ENCODE results near the gene SLC22A15. TPM values are rescaled to one million over a fixed set of nuclear protein-coding genes. Genes with fewer than 3 reads are reported as not detected.
A peak's percentile ranks its signal among the peaks of the same experiment; 100 is the strongest.

Gene SLC22A15
- total RNA-seq, 2 donors from 2014 or later, result 8.3 to 15.6 TPM

DNA sequence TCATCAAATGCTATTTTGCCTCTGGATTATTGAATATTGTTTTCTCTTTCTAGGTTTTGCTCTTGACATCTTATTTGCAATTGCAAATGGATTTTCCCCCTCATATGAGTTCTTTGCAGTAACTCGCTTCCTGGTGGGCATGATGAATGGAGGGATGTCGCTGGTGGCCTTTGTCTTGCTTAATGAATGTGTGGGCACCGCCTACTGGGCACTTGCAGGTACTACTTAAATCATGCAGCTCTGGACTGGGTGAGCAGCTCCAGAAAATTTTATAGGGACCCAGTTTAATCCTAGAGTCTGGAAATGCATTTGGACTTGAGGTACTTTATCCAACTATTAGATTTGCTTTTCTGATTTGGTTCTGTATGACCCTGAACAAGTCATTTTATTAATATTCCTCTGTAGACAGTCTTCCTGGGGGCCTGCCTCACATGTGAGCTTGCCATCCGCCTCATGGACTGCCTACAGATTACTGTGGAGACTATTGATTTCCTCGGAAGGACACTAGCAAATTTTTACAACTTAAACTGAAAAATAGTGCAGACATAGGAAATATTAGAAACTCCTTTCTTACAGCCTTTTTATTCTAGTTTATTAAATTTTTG lies 44.5 kb downstream of the SLC22A15 start:
- Histone ChIP-seq H3K27me3 (ENCODE audit: control insufficient read depth, insufficient read depth, low read length, poor library complexity, severe bottlenecking) (no peaks in the 10 kb centered on the region), H3K4me1 (ENCODE audit: control insufficient read depth, insufficient read depth, low read length) (no peaks in the 10 kb centered on the region), H3K27ac (ENCODE audit: low read depth, low read length) (no peak overlapping the region), H3K36me3 (ENCODE audit: control insufficient read depth, insufficient read depth, low read length) (peaks cover 51% of the 10 kb centered on the region), H3K4me3 (ENCODE audit: low read length) (no peak overlapping the region), H3K9ac (ENCODE audit: extremely low read depth, low read length, poor library complexity, severe bottlenecking) (no peak overlapping the region), H3K9me3 (ENCODE audit: control insufficient read depth, low read length) (peaks cover 5% of the 10 kb centered on the region)
- no peak overlapping the region for H3K27ac Mint-ChIP-seq
- H3K27me3 Mint-ChIP-seq (ENCODE audit: insufficient read depth), result no peaks in the 10 kb centered on the region
- peaks cover 1% of the 10 kb centered on the region for H3K4me1 Mint-ChIP-seq
- DNase-seq, result peak; percentile 88
- TF ChIP-seq, protein P1, sequence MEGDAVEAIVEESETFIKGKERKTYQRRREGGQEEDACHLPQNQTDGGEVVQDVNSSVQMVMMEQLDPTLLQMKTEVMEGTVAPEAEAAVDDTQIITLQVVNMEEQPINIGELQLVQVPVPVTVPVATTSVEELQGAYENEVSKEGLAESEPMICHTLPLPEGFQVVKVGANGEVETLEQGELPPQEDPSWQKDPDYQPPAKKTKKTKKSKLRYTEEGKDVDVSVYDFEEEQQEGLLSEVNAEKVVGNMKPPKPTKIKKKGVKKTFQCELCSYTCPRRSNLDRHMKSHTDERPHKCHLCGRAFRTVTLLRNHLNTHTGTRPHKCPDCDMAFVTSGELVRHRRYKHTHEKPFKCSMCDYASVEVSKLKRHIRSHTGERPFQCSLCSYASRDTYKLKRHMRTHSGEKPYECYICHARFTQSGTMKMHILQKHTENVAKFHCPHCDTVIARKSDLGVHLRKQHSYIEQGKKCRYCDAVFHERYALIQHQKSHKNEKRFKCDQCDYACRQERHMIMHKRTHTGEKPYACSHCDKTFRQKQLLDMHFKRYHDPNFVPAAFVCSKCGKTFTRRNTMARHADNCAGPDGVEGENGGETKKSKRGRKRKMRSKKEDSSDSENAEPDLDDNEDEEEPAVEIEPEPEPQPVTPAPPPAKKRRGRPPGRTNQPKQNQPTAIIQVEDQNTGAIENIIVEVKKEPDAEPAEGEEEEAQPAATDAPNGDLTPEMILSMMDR (conservative IDR thresholded peaks at IDR 0.05), result peak; percentile 84
- 65 to 100% methylated on average over 1 to 5 of the region's 5 CpGs for WGBS, 2 experiments (ENCODE audit: insufficient coverage in 1 of 2, insufficient read length in 1 of 2)
- no peak overlapping the region for H3K4me3 Mint-ChIP-seq
- peaks cover 2% of the 10 kb centered on the region for H3K9me3 Mint-ChIP-seq
- peaks cover 49% of the 10 kb centered on the region for H3K36me3 Mint-ChIP-seq (ENCODE audit: low read depth)

DNA sequence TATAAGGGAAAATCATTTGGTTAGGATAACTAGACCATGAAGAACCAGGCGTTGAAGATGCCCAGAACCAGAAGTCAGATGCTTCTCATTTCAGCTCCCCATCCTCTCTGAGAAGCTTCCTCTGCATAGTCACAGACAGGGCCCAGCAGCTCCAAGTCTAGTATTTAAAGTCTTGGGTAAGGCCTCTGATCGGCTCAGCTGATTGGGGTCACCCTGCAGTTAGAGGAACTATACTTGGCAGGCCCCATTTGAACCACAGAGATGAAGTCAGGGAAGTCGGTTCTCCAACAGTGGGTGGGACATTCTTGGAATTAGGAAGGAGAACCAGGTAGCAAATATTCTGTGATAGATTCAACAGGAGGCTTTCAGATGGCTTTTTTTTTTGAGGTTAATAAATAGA lies 48.3 kb downstream of the SLC22A15 start:
- Histone ChIP-seq H3K9me3 (ENCODE audit: control insufficient read depth, low read length) (peaks cover 4% of the 10 kb centered on the region), H3K4me1 (ENCODE audit: control insufficient read depth, insufficient read depth, low read length) (no peaks in the 10 kb centered on the region), H3K36me3 (ENCODE audit: control insufficient read depth, insufficient read depth, low read length) (peaks cover 58% of the 10 kb centered on the region), H3K27me3 (ENCODE audit: control insufficient read depth, insufficient read depth, low read length, poor library complexity, severe bottlenecking) (no peaks in the 10 kb centered on the region), H3K9ac (ENCODE audit: extremely low read depth, low read length, poor library complexity, severe bottlenecking) (no peak overlapping the region), H3K27ac (ENCODE audit: low read depth, low read length) (no peak overlapping the region), H3K4me3 (ENCODE audit: low read length) (no peak overlapping the region)
- Mint-ChIP-seq H3K36me3 (ENCODE audit: low read depth) (peaks cover 47% of the 10 kb centered on the region), H3K4me3 (no peak overlapping the region), H3K27me3 (ENCODE audit: insufficient read depth) (no peaks in the 10 kb centered on the region), H3K9me3 (peaks cover 2% of the 10 kb centered on the region), H3K4me1 (peaks cover 1% of the 10 kb centered on the region), H3K27ac (no peak overlapping the region)
- DNase-seq, result no peak
- TF ChIP-seq, protein P1 (conservative IDR thresholded peaks at IDR 0.05), result no peak
- 63% methylated on average over 3 of the region's 3 CpGs for WGBS, 2 experiments (ENCODE audit: insufficient coverage in 1 of 2, insufficient read length in 1 of 2)

DNA sequence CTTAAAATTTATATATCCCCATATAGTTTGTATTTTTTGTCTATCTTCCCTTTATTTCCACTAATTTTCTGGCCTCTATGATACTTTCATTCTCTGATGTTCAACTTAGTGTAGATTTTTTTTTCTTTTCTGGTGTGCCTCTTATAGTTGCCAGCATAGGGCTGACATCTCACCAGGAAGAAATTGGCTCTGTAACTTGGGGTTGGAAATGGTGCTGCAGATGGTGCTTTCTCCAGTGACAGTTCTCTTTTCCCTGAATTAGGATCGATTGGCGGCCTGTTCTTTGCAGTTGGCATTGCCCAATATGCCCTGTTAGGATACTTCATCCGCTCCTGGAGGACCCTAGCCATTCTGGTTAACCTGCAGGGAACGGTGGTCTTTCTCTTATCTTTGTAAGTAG lies 50.3 kb downstream of the SLC22A15 start:
- no peak for DNase-seq
- Histone ChIP-seq H3K9me3 (ENCODE audit: control insufficient read depth, low read length) (no peaks in the 10 kb centered on the region), H3K4me3 (ENCODE audit: low read length) (no peak overlapping the region), H3K36me3 (ENCODE audit: control insufficient read depth, insufficient read depth, low read length) (peaks cover 62% of the 10 kb centered on the region), H3K9ac (ENCODE audit: extremely low read depth, low read length, poor library complexity, severe bottlenecking) (no peak overlapping the region), H3K27ac (ENCODE audit: low read depth, low read length) (no peak overlapping the region), H3K4me1 (ENCODE audit: control insufficient read depth, insufficient read depth, low read length) (no peaks in the 10 kb centered on the region), H3K27me3 (ENCODE audit: control insufficient read depth, insufficient read depth, low read length, poor library complexity, severe bottlenecking) (no peaks in the 10 kb centered on the region)
- H3K4me3 Mint-ChIP-seq, result no peak overlapping the region
- TF ChIP-seq, protein P1 (conservative IDR thresholded peaks at IDR 0.05), result no peak
- no peak overlapping the region for H3K27ac Mint-ChIP-seq
- H3K36me3 Mint-ChIP-seq (ENCODE audit: low read depth), result peaks cover 41% of the 10 kb centered on the region
- no peaks in the 10 kb centered on the region for H3K27me3 Mint-ChIP-seq (ENCODE audit: insufficient read depth)
- no peaks in the 10 kb centered on the region for H3K4me1 Mint-ChIP-seq
- no peaks in the 10 kb centered on the region for H3K9me3 Mint-ChIP-seq
- WGBS, 2 experiments (ENCODE audit: insufficient coverage in 1 of 2, insufficient read length in 1 of 2), result 95 to 100% methylated on average over 4 of the region's 4 CpGs
